ENCODE data around the gene UST.

UST gene, protein sequence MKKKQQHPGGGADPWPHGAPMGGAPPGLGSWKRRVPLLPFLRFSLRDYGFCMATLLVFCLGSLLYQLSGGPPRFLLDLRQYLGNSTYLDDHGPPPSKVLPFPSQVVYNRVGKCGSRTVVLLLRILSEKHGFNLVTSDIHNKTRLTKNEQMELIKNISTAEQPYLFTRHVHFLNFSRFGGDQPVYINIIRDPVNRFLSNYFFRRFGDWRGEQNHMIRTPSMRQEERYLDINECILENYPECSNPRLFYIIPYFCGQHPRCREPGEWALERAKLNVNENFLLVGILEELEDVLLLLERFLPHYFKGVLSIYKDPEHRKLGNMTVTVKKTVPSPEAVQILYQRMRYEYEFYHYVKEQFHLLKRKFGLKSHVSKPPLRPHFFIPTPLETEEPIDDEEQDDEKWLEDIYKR

DNA sequence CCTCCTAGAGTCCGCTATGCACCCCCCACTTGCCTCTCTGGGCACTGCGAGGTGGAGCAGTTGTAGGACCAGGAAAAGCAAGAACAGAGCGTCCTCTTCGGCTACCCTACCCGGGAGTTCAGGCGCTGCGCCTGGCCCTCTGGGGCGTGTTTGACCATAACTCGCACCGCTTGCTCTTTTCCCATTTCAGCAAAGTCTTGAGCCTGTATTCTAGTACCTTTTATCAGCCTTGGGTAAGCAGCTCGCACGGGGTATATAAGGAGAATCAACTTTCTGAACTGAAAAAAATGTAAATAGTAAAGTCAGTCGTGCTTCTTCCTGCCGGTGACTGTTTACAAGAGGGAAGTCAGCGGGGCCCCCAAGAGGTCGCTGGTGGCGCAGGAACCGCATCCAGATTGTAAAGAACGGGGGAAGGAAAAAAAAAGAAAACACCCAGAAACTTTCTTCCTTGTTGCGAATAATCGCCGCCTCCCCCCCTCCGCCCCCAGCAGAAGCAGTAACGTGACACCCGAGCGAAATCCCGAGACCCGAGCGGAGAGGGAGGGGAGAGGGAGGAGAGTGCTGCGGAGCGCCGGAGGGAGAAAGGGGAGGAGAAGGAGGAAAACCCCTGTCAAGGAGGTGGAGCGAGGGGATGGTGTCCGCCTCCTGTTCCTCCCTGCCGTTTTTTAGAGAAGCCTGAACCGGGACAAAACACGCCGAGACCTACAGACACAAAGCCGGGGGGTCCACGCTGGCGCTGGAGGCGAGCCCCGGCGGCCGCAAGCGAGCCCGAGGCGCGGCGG is at the start of gene UST:
Gene UST (plus strand): TSS at position 668 of the 782 bp plus-strand sequence. CDS start 401 bp downstream, outside the sequence.
- peak in 1 of 4 experiments; percentile 6 for DNase-seq

GRCh38 chr6:148697895-148698440 is 48.9 kb upstream of the UST start:
- no peak for DNase-seq

DNA sequence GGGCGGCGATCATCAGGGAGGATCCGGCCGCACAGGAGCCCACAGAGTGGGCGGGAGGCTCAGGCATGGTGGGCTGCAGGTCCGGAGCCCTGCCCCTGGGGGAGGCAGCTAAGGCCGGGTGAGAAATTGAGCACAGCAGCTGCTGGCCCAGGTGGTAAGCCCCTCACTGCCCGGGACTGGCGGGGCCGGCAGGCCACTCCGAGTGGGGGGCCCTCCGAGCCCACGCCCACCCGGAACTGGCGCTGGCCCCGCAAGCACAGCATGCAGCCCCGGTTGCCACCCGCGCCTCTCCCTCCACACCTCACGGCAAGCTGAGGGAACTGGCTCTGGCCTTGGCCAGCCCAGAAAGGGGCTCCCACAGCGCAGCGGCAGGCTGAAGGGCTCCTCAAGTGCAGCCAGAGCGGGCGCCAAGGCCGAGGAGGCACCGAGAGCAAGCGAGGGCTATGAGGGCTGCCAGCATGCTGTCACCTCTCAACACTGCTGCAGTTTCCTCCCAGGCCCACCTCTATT is 48.1 kb upstream of the UST start:
- DNase-seq: no peak

DNA sequence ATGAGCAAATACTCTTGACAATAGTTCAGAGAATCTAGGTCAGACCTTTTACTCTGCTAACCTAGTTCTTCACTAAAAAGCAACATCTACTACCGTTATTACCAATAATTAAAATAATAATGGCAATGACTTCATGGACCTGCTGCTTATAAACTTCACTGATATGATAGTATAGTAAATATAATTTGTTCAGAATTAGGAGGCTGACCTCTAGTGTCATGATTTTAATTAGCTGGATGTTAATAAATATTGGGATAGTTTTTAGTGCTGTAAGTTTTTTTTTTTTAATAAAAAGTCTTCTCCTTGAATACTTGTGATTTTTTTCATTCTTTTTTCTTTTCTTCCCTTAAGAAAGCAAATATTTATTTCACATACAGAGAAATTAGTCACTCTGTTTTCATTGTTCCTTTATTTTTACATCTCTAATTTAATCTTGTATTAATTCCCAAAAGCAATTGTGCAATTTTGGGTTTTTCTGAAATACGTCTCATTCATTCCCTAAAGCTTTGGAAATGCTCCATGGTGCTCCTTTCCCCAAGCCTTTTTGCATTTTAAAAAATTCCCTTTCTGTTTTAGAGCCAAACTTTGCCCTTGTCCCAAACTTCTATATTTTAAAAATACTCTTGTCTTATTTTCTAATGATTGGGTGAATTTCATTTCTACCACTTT is 46.6 kb upstream of the UST start:
- no peak for DNase-seq

GRCh38 chr6:148700741-148701311 is 46.0 kb upstream of the UST start:
- no peak for DNase-seq

DNA sequence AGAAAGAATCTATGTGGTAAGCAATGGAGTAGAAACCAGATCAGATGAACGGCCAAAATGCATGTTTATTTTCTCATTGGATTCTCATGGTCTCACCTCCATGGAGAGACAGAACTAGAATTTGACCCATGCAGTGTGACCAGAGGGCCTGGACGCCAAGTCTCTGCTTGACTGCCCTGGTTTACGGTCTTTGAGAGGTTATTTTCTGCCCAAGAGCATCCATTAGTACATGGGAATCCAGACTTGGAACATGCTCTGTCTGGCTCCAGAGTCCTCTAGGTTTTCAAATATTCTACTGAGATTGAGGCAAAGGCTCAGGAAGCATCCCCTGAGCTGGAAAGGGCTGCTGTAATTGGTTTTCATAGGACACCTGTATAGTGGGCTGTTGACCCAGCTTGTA is 45.5 kb upstream of the UST start:
- no peak for DNase-seq

DNA sequence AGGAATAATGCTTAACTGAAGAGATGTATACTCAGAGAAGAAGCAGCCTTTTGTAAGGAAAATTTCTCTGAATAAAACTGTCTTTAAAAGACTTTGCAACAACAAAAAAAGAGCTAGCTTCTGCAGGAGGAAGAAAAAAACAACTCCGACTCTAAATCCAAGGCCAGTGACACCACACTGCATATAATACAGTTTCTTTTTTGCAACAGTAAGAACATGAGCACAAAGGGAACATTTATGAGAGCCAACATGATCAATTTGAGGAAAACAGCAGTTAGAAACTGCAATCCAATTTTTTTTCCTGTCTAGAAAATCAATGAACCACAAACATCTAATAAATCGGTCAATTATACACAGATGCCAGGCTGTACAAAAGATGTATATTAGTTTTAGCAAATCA is 42.9 kb upstream of the UST start:
- DNase-seq: no peak

DNA sequence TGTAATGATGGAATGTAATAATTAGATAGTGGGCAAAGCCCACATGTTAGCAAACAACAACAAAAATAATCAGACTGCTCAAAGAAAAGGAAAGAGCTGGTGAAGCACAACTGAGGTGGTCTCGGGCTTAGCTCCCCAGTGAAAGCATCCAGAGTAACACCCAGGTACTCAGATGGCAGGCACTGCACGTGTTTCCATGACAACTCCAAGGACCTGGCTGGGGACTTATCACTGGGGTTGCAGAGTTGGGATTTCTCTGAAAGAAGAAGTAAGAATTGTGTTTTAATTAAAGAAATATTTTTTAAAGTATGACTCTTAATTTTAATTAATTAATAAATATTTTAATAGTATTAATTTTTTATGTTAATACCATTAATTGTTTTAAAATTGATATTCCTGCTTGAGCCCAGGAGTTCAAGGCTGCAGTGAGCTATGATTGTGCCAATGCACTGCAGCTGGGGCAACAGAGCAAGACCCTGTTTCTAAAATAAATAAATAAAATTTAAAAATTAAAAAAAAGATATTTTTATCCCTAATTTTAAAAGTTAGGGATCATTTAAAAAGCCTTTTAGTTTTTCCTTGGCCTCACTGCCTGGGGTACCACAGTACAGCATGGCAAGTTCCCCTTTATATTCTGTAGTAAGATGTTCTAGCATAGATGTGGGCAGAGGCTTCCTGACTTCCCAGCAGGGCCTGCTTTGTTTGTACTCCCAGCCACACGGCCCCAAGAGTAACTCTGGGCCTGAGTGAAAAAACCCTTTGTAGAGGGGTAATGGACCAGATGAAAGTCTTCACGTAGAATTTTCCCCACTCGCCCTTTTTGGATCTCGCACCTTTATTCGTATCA is 42.2 kb upstream of the UST start:
- DNase-seq: no peak

DNA sequence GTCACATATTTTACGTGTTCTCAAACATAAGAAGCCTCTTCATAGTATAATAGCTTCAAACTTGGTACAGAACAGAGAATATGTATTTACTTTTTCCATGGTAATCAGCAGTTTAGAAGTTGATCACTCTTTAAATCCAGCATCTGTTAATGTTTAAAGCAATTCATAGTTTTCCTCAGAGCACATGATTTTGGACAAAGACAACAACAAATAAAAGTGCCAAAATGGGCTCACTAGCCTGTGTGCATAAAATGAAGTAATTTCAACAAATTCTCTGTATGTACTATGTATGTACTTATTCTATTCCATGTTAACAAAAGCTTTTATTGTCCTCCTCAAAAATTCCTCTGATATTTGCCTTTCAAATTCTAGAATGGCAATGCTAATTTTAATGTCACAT is 38.1 kb upstream of the UST start:
- no peak for DNase-seq

DNA sequence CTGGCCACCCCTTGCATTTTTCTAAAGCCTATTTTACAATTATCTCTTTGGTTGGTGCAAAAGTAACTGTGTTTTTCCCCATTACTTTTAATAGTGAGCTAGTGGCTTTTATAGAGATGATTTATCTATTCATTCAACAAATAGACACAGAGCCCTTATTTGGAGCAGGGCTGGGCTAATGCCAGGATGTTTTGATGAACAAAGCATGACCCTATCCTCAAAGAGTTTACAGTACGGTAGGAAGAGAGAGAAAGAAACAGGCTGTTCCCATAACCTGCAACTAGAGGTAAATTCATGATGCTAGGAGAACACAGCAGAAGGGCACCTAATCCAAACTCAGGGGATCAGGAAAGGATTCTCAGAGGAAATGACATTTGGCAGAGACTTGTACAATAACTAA is 37.3 kb upstream of the UST start:
- DNase-seq: no peak

DNA sequence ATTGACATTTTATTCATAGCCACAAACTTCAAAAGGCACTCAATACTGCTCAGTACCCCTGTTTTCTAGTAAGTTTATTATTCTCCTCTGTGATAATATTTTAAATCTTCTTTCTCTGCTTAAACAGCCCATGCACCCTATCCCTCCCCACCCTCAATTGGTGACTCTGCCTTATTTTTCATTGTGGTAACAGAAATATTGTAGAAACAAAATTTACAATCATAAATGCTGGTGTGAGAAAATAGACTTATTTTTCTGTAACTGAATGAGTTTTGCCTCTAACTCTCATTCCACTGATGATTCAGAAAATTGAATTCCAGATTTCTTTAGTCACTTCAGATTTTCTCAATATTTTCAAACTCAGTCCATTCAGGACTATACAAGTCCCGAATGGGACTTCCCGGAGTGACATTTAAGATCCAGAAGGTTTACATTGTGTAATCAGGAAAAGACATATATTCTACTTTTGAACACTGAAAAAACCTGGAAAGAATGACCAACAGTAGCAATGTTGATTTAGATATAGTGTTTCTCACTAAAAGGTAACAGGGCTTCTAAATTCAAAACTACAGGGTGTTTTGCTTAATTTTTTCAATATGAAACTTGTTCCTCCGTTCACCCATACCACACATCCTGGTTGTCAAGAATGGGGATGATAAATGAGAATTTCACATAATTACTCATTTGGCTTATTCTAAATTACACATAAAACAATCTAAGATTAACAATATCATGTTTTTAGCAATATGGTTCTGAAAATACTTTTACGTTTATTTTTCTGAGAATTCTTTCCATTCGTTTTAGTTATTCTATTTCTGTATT is 34.8 kb upstream of the UST start:
- no peak for DNase-seq

GRCh38 chr6:148713033-148713738 is 33.6 kb upstream of the UST start:
- DNase-seq: no peak

DNA sequence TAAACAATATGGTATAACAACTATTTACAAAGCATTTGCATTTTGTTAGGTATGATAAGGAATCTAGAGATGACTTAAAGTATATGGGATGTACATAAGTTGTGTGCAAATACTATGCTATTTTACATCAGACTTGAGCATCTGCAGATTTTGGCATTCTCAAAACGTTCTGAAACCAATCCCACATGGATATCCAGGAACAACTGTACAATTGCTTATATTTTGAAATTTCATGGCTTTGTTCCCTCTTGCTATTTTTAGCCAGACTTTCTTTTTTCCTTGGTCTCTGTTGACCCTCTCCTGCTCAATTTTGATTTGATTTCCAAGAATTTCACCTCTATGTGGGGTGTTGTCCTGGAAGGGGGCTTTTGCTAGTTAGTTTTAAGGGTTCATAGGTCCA is 32.9 kb upstream of the UST start:
- no peak for DNase-seq

DNA sequence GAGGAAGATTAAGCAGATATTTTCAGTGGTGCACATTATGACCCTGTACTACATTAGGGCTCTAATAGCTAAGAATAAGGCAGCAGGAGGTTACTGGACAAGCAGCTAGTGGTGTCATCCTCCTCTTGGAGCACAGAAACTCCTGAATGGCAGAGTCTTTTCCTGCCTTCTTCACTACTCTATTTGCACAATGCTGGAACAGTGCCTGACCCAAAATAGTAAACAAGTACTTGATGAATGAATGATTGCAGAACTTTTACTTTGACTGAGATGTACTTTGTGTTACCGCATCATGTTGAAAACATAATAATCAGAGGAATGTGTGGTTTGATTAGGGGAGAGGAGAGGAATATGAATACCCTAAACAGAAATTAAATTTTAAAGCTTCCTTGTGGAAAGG is 30.0 kb upstream of the UST start:
- DNase-seq: no peak

DNA sequence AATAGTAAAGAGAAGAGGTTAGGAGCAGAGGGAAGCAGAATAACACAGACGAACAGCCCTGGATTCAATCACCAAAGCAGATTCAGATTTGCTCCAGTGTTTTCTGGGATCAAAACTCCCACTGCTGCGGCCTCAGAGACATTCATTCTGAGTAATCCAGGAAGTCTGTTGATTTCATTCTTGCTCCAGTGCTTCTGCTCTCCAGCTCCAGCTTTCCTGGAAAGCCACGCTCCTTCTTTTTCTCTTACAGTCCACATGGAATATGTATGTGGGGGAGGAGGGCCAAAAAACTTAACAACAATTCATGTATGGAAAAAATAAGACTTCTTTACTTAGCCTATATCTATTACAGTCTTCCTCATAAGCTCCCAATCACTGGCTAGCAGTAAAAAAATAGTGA is 26.4 kb upstream of the UST start:
- DNase-seq: no peak

DNA sequence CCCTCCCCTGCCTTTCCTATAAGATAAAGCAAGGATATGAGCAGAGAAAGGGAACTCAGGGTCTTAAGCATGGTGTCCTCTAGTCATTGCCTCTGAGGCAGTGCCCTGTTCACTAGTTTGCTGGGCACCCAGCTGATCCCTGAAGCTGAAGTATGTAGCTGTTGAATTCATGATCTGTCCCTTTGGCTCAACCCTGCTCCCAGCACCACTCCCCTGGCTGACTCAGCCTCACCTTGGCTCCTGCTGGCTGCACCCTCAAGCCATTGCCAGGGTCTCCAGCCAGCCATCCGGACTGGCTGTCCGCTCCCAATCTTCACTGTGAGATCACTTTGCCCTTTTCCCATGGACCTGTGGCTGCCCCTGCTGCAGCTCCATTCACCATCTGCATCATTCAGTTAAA is 25.9 kb upstream of the UST start:
- DNase-seq: no peak

- no peak for DNase-seq
These were observed 23.3 kb upstream of the UST start for GRCh38 chr6:148723484-148723883.

GRCh38 chr6:148724428-148724827 is 22.4 kb upstream of the UST start:
- no peak for DNase-seq

DNA sequence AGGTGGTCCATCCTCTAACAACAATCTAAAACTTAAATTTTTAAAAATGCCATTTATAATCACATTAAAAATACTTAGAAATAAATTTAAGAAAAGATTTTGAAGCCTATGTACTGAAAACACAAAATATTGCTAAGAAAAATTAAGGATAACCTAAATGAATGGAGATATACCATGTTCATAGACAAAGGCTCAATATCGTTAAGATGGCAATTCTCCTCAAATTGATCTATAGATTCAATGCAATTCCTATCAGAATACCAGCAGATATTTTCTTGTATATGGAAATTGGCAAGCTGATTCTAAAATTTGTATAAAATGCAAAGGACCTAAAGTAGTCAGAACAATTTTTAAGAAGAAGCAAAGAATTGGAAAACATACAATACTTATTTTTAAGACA is 19.7 kb upstream of the UST start:
- no peak for DNase-seq

- DNase-seq: no peak
These were observed 10.8 kb upstream of the UST start for GRCh38 chr6:148735989-148736388.

Measured in activated CD4-positive, CD25-positive, alpha-beta regulatory T cell (primary cell).